ENCODE results near the gene SOD1.

The SOD1 gene

GRCh38 chr21:31687108-31687507, 27.6 kb downstream of the SOD1 start:
- ChIA-PET CTCF (interaction anchor here (0.6 kb wide), 2 partner anchors 1048 to 1768 kb away, joined by 3 to 4 read pairs; no protein-coding TSS in a partner anchor), POLR2A (ENCODE audit: low non-redundant PET) (no interaction called here)
- no peak overlapping the region for H3K27ac ChIP-seq
- DNase-seq (ENCODE audit: low spot score): no peak
- TF ChIP-seq CTCF (conservative IDR thresholded peaks at IDR 0.05; ENCODE audit: low read depth): no peak

- ChIA-PET POLR2A (ENCODE audit: low non-redundant PET) (no interaction called here), CTCF (no interaction called here)
- DNase-seq (ENCODE audit: low spot score): no peak
- H3K27ac ChIP-seq: no peak overlapping the region
- TF ChIP-seq CTCF (conservative IDR thresholded peaks at IDR 0.05; ENCODE audit: low read depth): no peak
Observed at GRCh38 chr21:31688603-31689368, 29.3 kb downstream of the SOD1 start.

- TF ChIP-seq CTCF (conservative IDR thresholded peaks at IDR 0.05; ENCODE audit: low read depth): no peak
- CTCF ChIA-PET: no interaction called here
Observed at GRCh38 chr21:31693222-31693621, 33.7 kb downstream of the SOD1 start.

GRCh38 chr21:31696424-31696823, 36.9 kb downstream of the SOD1 start:
- ChIA-PET POLR2A (ENCODE audit: low non-redundant PET) (no interaction called here), CTCF (no interaction called here)

More at GRCh38 chr21:31693222-31693621, 33.7 kb downstream of the SOD1 start:
- POLR2A ChIA-PET (ENCODE audit: low non-redundant PET): no interaction called here
- no peak for DNase-seq (ENCODE audit: low spot score)
- no peak overlapping the region for H3K27ac ChIP-seq

GRCh38 chr21:31698461-31698860, 39.0 kb downstream of the SOD1 start:
- no peak overlapping the region for H3K27ac ChIP-seq
- TF ChIP-seq CTCF (conservative IDR thresholded peaks at IDR 0.05; ENCODE audit: low read depth): no peak
- DNase-seq (ENCODE audit: low spot score): no peak
- POLR2A ChIA-PET (ENCODE audit: low non-redundant PET): no interaction called here
- CTCF ChIA-PET: no interaction called here

More at GRCh38 chr21:31696424-31696823, 36.9 kb downstream of the SOD1 start:
- no peak for DNase-seq (ENCODE audit: low spot score)
- TF ChIP-seq CTCF (conservative IDR thresholded peaks at IDR 0.05; ENCODE audit: low read depth): no peak
- H3K27ac ChIP-seq: no peak overlapping the region

DNA sequence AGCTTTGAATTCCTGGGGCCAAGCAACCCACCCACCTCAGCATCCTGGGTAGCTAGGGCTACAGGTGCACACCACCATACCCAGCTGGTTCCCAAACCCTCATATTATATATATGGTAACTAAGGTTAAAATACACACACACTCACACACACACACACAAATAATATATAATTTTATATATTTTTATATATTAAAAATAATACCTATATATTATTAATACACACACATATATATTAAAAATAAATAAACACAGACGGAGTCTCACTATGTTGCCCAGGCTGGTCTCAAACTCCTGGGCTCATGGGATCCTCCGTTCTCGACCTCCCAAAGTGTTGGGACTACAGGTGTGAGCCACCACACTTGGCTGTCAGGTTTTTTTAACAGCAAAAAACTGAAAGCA, 40.5 kb downstream of the SOD1 start:
- DNase-seq (ENCODE audit: low spot score): no peak
- no peak for TF ChIP-seq CTCF (conservative IDR thresholded peaks at IDR 0.05; ENCODE audit: low read depth)
- ChIA-PET POLR2A (ENCODE audit: low non-redundant PET) (no interaction called here), CTCF (no interaction called here)
- no peak overlapping the region for H3K27ac ChIP-seq

All from RWPE1 (cell line).